ENCODE results near the gene RAET1L. TPM values are rescaled to one million over a fixed set of nuclear protein-coding genes. Genes with fewer than 3 reads are reported as not detected.

The RAET1L gene
- total and polyA plus RNA-seq, 2 experiments from 2014 or later, result not detected

GRCh38 chr6:150002710-150003109 lies 22.6 kb downstream of the RAET1L start:
- Histone ChIP-seq H3K36me3 (no peaks in the 10 kb centered on the region), H3K4me1 (ENCODE audit: low read depth) (no peaks in the 10 kb centered on the region), H3K4me3 (no peak overlapping the region), H3K27ac (no peak overlapping the region), H3K9me3 (ENCODE audit: low read depth) (no peaks in the 10 kb centered on the region), H3K27me3 (peaks cover 49% of the 10 kb centered on the region)
- TF ChIP-seq CTCF (IDR thresholded peaks at IDR 0.05; ENCODE audit: low read depth, low read length), result no peak
- no peak for DNase-seq (ENCODE audit: low read depth in 1 of 2, low spot score in 1 of 2)

DNA sequence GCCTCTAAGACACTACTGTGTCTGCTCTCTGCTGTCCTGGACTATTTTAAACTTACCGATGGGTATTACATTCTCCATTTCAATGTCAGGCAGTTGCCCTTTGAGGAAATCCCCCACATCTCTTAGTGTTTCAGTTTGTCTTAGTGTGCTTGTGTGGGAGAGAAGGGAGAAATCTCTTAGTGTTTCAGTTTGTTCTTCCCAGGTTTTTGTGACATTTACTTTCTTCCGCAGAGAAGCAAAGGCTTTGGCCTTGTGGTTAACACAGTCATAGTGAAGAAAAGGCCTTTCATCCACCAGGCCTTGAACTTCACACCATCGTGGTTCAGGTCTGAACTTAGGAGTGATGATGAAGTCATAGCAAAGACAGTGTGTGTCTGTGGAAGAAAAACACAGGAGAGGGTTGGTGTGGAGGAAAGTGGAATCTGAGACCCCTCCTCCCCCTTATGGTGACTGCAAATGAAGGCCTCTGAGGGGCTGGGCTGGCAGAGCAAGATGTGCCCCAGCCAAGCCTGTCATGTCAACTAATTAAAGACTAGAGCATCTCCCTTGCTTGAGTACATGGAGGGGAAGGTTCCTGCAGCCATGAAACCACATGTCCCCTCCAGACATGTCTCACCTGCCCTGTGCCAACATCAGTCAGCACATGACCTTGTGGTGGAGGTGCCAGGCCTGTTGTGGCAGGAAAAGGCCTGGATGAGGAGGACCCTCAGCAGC lies 23.9 kb downstream of the RAET1L start:
- DNase-seq (ENCODE audit: low read depth in 1 of 2, low spot score in 1 of 2), result no peak
- H3K4me1 ChIP-seq (ENCODE audit: low read depth), result no peaks in the 10 kb centered on the region
- no peak for TF ChIP-seq CTCF (IDR thresholded peaks at IDR 0.05; ENCODE audit: low read depth, low read length)
- no peak overlapping the region for H3K27ac ChIP-seq
- H3K27me3 ChIP-seq, result peaks cover 56% of the 10 kb centered on the region
- no peaks in the 10 kb centered on the region for H3K9me3 ChIP-seq (ENCODE audit: low read depth)
- no peaks in the 10 kb centered on the region for H3K36me3 ChIP-seq
- H3K4me3 ChIP-seq, result no peak overlapping the region

- no peaks in the 10 kb centered on the region for H3K9me3 ChIP-seq (ENCODE audit: low read depth)
- H3K36me3 ChIP-seq, result no peaks in the 10 kb centered on the region
- no peak overlapping the region for H3K27ac ChIP-seq
- H3K27me3 ChIP-seq, result peaks cover 62% of the 10 kb centered on the region
- DNase-seq (ENCODE audit: low read depth in 1 of 2, low spot score in 1 of 2), result no peak
- no peaks in the 10 kb centered on the region for H3K4me1 ChIP-seq (ENCODE audit: low read depth)
- no peak overlapping the region for H3K4me3 ChIP-seq
- no peak for TF ChIP-seq CTCF (IDR thresholded peaks at IDR 0.05; ENCODE audit: low read depth, low read length)
Measured at GRCh38 chr6:149999636-150000035, 25.7 kb downstream of the RAET1L start.

- H3K9me3 ChIP-seq (ENCODE audit: low read depth), result no peaks in the 10 kb centered on the region
- TF ChIP-seq CTCF (IDR thresholded peaks at IDR 0.05; ENCODE audit: low read depth, low read length), result no peak
- peaks cover 67% of the 10 kb centered on the region for H3K27me3 ChIP-seq
- no peak overlapping the region for H3K4me3 ChIP-seq
- no peak overlapping the region for H3K27ac ChIP-seq
- H3K4me1 ChIP-seq (ENCODE audit: low read depth), result no peaks in the 10 kb centered on the region
- DNase-seq (ENCODE audit: low read depth in 1 of 2, low spot score in 1 of 2), result no peak
- no peaks in the 10 kb centered on the region for H3K36me3 ChIP-seq
Measured at GRCh38 chr6:149995971-149996370, 29.4 kb downstream of the RAET1L start.

DNA sequence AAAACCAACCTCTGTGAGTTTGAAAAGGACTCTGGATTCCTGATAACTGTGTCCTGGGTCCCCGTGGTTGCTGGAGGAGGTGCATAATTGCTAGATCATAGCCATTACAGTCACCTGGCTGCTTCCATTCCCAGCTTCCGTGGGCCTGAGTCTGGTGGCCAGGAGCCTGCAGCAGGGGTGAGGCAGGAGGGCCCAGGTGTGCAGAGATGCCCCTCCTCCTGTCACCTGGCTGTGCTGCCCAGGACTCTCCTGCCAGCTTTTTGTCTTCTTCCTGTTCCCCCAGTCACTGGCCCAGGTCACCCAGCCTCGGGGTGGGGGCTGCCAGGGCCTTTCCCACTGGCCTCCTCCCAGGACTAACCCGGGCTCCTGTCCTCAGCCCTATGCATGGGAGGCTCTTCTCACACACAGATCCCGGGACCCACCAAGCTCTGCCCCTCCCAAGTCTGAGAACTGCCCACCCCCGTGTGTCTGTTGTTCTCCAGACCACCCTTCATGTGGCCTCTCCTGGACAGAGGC lies 30.0 kb downstream of the RAET1L start:
- H3K4me1 ChIP-seq (ENCODE audit: low read depth), result no peaks in the 10 kb centered on the region
- no peak for DNase-seq (ENCODE audit: low read depth in 1 of 2, low spot score in 1 of 2)
- no peak for TF ChIP-seq CTCF (IDR thresholded peaks at IDR 0.05; ENCODE audit: low read depth, low read length)
- no peak overlapping the region for H3K4me3 ChIP-seq
- H3K36me3 ChIP-seq, result no peaks in the 10 kb centered on the region
- no peak overlapping the region for H3K27ac ChIP-seq
- peaks cover 74% of the 10 kb centered on the region for H3K27me3 ChIP-seq
- no peaks in the 10 kb centered on the region for H3K9me3 ChIP-seq (ENCODE audit: low read depth)
